H1 (cell line): ENCODE measurements around the gene DDC. TPM values are rescaled to one million over a fixed set of nuclear protein-coding genes. Genes with fewer than 3 reads are reported as not detected.

Experiments used
- ATF2 ChIP-seq: IDR thresholded peaks from 2 replicates; pipeline ENCODE4 v1.6.1; 2012; ENCODE audit warnings: low read length, inconsistent platforms
- BCL11A ChIP-seq, 2 experiments: IDR thresholded peaks; one replicate each; pipeline ENCODE4 v1.6.1; 2011; ENCODE audit warnings: low read depth in 2 of 2, low read length in 2 of 2, mild to moderate bottlenecking in 2 of 2
- CBX5 ChIP-seq: fragments of 300-800, 300-1000 bp; sonication (generic); IDR thresholded peaks from 2 replicates; pipeline ENCODE4 v1.7.1; 2016; ENCODE audit warnings: antibody characterized with exemption, low read length, low read depth
- CHD7 ChIP-seq: fragments of 300-600 bp; sonication (generic); IDR thresholded peaks from 2 replicates; pipeline ENCODE4 v1.7.1; 2012; ENCODE audit warnings: low read length, moderate library complexity, mild to moderate bottlenecking, inconsistent platforms; ENCODE audit not compliant: insufficient replicate concordance
- polyA plus RNA-seq, 7 experiments: library from polyadenylated mRNA; depleted of rRNA in 3 of 7; stranded (reverse) in 5 of 7; unstranded in 2 of 7; fragments of >200 nt in 5 of 7; fragments of 200-250 nt in 2 of 7; gene quantifications; 1 replicate in 5 of 7; 2 replicates in 1 of 7; 4 replicates in 1 of 7; pipeline versions ENCODE4 v1.2.1 to v1.2.3, GENCODE V29; 2011 to 2013; ENCODE audit warnings: missing spikeins in 2 of 7, mixed read lengths in 2 of 7
- total RNA-seq: library from RNA; stranded (reverse); fragmentation: NEBNext Ultra II Directional; extraction: Animal tissue kit (Norgen Biotek cat#: 25700); gene quantifications from 2 replicates; pipeline ENCODE4 v1.2.1, GENCODE V29; 2021

DDC gene
- total and polyA plus RNA-seq, 2 of the 8 experiments (the other 6 are each of a cell fraction or from before 2014, with no cell fraction given), result 0.05 TPM; not detected in 1

- no peak for TF ChIP-seq CBX5
- no peak for TF ChIP-seq CHD7
- no peak for TF ChIP-seq BCL11A (IDR thresholded peaks at IDR 0.05; ENCODE audit: low read depth in 2 of 2, low read length in 2 of 2)
- no peak for TF ChIP-seq ATF2
- TF ChIP-seq, all 59 proteins: peak for 0
These were observed 102.8 kb downstream of the DDC start (continued) for GRCh38 chr7:50462361-50462760.
